GM18517 (cell line): ENCODE results near the gene ANXA1.

Experiments
- ATAC-seq: cut with Tn5 transposase; IDR thresholded peaks from one replicate; pipeline ENCODE4 v1.9.1; 2021; ENCODE audit warnings: mild to moderate bottlenecking, moderate library complexity; ENCODE audit not compliant: unreplicated experiment

ANXA1 gene

GRCh38 chr9:73206851-73207250 is 55.2 kb downstream of the ANXA1 start:
- no peak for ATAC-seq

GRCh38 chr9:73210886-73211666 is 59.4 kb downstream of the ANXA1 start:
- no peak for ATAC-seq

DNA sequence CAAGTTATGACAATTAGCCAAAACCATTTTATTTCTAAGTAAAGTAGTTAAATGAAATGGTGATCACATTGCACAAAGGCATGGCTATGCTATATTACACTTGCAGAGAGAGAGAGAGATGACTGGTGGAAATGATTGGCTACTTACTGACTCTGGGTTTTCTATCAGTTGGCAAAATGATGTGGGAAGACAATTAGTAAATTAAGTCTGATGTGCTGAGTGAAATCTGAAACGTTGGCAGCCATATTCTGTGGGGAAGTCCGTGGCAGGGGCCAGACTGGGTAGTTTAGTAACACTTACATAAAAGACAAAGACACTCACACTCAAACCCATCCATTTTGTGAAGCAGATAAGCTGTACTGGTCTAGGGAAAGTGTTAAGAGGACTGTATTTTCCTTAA is 61.6 kb downstream of the ANXA1 start:
- ATAC-seq = no peak

DNA sequence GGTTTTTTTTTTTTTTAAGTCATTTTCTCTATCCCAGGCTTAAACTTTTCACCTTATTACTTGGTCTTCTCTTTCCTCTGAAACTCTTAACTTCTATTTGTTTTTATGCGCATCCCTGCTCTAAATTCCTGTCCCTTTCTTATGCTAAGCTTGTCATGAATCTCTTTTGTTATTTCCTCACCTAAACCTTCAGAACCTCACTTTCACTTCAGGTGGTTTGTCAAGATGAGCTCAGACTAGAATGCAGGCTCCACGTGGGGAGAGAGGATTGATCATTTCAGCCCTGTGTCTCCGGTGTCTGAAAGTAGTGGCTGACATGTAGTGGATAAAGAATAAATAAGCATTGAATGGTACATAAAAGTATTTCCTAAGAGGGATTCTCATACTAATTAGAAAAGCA is 63.6 kb downstream of the ANXA1 start:
- no peak for ATAC-seq

- no peak for ATAC-seq
Measured at GRCh38 chr9:73216100-73216499, 64.4 kb downstream of the ANXA1 start.
